Activated B cell treated with CpG ODN at 0.5 μM for 24 hours (primary cell): ENCODE measurements around the gene MAN2B1. TPM values are rescaled to one million over a fixed set of nuclear protein-coding genes. Genes with fewer than 3 reads are reported as not detected.

Experiments
- ATAC-seq: fragments of 200-7000 bp; cut with Tn5 transposase; one replicate; pipeline ENCODE4 v1.10.0; 2021; ENCODE audit warnings: low read depth, mild to moderate bottlenecking, moderate library complexity
- CTCF ChIA-PET: fragments of 350-600 bp; sonication (Branson Sonifier 250); formaldehyde crosslinking; loops from one replicate; lab custom pipeline; 2021; ENCODE audit warnings: antibody characterized with exemption; lab: Charles Lee
- POLR2A ChIA-PET: fragments of 350-600 bp; sonication (Branson Sonifier 250); formaldehyde crosslinking; loops from one replicate; lab custom pipeline; 2021; ENCODE audit warnings: antibody characterized with exemption; lab: Charles Lee
- DNase-seq: peaks from one replicate; pipeline ENCODE4 v3.0.0; 2022
- H3K27ac Mint-ChIP-seq: one replicate; pipeline ENCODE4 v1.8.0; 2020; ENCODE audit warnings: mixed read lengths
- H3K27me3 Mint-ChIP-seq: one replicate; pipeline ENCODE4 v1.8.0; 2021; ENCODE audit warnings: mixed read lengths
- H3K36me3 Mint-ChIP-seq: one replicate; pipeline ENCODE4 v1.8.0; 2021; ENCODE audit warnings: low read depth, mixed read lengths
- H3K4me1 Mint-ChIP-seq: one replicate; pipeline ENCODE4 v1.8.0; 2021; ENCODE audit warnings: mixed read lengths
- H3K4me3 Mint-ChIP-seq: one replicate; pipeline ENCODE4 v1.8.0; 2020; ENCODE audit warnings: mild to moderate bottlenecking, mixed read lengths
- H3K9me3 Mint-ChIP-seq: one replicate; pipeline ENCODE4 v1.8.0; 2020; ENCODE audit warnings: mixed read lengths
- intact Hi-C: fragments of 100-400 bp; cut with micrococcal nuclease; formaldehyde crosslinking; loops from one replicate; pipeline ENCODE4 v1.15.1; 2024
- total RNA-seq: library from RNA; stranded (reverse); gene quantifications from 2 replicates; pipeline ENCODE4 v1.2.3, GENCODE V29; 2022
- TF ChIP-seq, protein P1 (sequence below): fragments of 200-600 bp; IDR thresholded peaks from one replicate; pipeline ENCODE4 v1.8.0; 2022; ENCODE audit warnings: antibody characterized with exemption, mild to moderate bottlenecking

The MAN2B1 gene
- total RNA-seq, 1 donor from 2014 or later = 291 TPM

DNA sequence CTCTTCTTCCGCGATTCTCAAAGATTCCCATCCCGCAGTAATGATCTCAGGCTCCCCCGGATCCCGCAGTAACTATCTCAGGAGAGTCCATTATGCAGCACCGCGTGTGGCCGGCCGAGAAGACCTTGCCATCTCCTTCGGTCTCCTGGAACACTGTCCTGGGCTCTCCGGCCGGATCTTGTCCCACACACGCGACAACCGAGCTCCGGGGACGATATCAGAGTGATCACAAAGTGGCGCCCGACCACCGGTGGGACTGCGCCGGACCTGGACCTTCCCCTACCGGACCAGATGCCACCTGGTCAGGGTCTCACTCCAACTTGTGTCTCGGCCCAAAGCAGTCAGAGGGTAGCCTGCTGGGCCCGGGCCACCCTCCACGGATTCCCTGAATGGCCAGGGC is 24.0 kb downstream of the MAN2B1 start:
- H3K36me3 Mint-ChIP-seq = peaks cover 30% of the 10 kb centered on the region
- intact Hi-C loops = no loop called here
- CTCF ChIA-PET = interaction anchor here (1.5 kb wide), 1 partner anchor 23 kb away, joined by 3 read pairs; no protein-coding TSS in a partner anchor
- ATAC-seq (no peak), DNase-seq (no peak)
- peaks cover 15% of the 10 kb centered on the region for H3K4me1 Mint-ChIP-seq
- H3K27me3 Mint-ChIP-seq = no peaks in the 10 kb centered on the region
- H3K27ac Mint-ChIP-seq = no peak overlapping the region
- no peak overlapping the region for H3K4me3 Mint-ChIP-seq
- POLR2A ChIA-PET = no interaction called here
- H3K9me3 Mint-ChIP-seq = no peaks in the 10 kb centered on the region
- TF ChIP-seq, protein P1, sequence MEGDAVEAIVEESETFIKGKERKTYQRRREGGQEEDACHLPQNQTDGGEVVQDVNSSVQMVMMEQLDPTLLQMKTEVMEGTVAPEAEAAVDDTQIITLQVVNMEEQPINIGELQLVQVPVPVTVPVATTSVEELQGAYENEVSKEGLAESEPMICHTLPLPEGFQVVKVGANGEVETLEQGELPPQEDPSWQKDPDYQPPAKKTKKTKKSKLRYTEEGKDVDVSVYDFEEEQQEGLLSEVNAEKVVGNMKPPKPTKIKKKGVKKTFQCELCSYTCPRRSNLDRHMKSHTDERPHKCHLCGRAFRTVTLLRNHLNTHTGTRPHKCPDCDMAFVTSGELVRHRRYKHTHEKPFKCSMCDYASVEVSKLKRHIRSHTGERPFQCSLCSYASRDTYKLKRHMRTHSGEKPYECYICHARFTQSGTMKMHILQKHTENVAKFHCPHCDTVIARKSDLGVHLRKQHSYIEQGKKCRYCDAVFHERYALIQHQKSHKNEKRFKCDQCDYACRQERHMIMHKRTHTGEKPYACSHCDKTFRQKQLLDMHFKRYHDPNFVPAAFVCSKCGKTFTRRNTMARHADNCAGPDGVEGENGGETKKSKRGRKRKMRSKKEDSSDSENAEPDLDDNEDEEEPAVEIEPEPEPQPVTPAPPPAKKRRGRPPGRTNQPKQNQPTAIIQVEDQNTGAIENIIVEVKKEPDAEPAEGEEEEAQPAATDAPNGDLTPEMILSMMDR = no peak

- H3K27ac Mint-ChIP-seq = peak overlapping the region; percentile 2
- H3K9me3 Mint-ChIP-seq = no peaks in the 10 kb centered on the region
- ChIA-PET CTCF (interaction anchor here (1.5 kb wide), 1 partner anchor 24 kb away, joined by 3 read pairs; no protein-coding TSS in a partner anchor), POLR2A (interaction anchor here (0.7 kb wide), 1 partner anchor 41 kb away, joined by 3 read pairs; no protein-coding TSS in a partner anchor)
- H3K4me3 Mint-ChIP-seq = no peak overlapping the region
- no peaks in the 10 kb centered on the region for H3K27me3 Mint-ChIP-seq
- H3K4me1 Mint-ChIP-seq = peaks cover 18% of the 10 kb centered on the region
- ATAC-seq = no peak
- intact Hi-C loops = loop anchor here (2.0 kb wide), 1 partner anchor 29 kb away; no protein-coding TSS in a partner anchor
- H3K36me3 Mint-ChIP-seq = peaks cover 23% of the 10 kb centered on the region
- DNase-seq = no peak
- TF ChIP-seq, protein P1 = no peak
Measured at GRCh38 chr19:12641456-12641855, 25.1 kb downstream of the MAN2B1 start.

DNA sequence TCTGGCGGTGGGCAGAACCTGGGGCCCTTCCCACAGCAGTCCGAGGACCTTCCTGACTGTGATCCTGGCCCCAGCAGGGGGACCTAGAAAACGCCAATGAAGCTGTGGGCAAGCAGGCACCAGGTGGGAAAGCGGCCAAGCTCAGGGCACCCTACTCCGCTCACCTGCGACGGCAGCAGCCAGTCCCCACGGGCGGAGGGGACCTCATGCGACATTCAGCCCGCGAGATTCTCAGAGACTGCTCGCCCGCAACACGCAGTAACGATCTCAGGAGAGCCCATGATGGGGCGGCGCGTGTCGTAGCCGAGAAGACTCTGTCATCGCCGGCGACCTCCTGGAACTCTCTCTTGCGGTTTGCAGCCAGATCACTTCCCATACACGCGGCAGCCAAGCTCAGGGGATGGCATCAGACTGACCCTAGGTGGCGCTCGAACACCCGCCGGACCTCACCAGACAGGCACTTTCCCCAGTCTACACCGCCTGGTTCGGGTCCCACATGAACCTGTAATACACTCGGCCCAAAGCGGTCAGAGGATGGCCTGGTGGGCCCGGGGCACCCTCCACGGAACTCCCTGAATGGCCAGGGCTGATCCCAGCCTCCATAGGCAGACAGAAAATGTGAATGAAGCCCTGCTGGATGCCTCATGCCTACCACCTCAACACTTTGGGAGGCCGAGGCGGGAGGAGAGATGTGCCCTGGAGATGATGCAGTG is 26.5 kb downstream of the MAN2B1 start:
- CTCF ChIA-PET = interaction anchor here (0.5 to 2.0 kb wide), 15 partner anchors 9 to 208 kb away, joined by 3 to 15 read pairs (median 4); partner anchors contain the start of genes MAN2B1, WDR83, ZNF490 and ZNF791
- DNase-seq (peak; percentile 75), ATAC-seq (peak; percentile 95)
- no peaks in the 10 kb centered on the region for H3K27me3 Mint-ChIP-seq
- peaks cover 18% of the 10 kb centered on the region for H3K36me3 Mint-ChIP-seq
- H3K27ac Mint-ChIP-seq = peak overlapping the region; percentile 46
- TF ChIP-seq, protein P1 = no peak
- POLR2A ChIA-PET = interaction anchor here (0.5 to 1.5 kb wide), 17 partner anchors 9 to 1043 kb away, joined by 3 to 18 read pairs (median 5); partner anchors contain the start of genes DHPS, MAN2B1, WDR83 and ZNF490
- intact Hi-C loops = loop anchor here (1.0 to 2.0 kb wide), 4 partner anchors 25 to 76 kb away; no protein-coding TSS in a partner anchor
- H3K4me3 Mint-ChIP-seq = peak overlapping the region; percentile 79
- peaks cover 23% of the 10 kb centered on the region for H3K4me1 Mint-ChIP-seq
- no peaks in the 10 kb centered on the region for H3K9me3 Mint-ChIP-seq

DNA sequence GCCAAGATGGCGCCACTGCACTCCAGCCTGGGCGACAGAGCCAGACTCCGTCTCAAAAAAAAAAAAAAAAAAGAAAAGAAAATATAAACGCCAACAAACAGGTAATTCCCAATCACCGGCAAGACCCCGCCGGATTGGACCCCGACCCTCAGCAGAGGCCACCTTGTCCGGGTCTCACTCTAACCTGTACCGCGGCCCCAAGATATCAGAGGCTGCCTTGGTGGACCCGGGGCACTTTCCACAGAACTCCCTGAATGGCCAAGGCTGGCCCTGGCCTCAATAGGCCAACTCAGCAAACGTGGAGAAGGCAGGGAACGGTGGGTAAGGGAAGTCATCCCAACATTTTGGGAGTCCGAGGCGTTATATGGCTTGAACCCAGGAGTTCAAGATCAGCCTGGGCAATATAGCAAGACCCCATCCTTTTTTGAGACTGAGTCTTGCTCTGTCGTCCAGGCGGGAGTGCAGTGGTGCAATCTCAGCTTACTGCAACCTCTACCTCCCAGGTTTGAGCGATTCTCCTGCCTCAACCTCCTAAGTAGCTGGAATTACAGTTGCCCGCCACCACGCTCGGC is 27.8 kb downstream of the MAN2B1 start:
- CTCF ChIA-PET = interaction anchor here (1.7 to 2.0 kb wide), 2 partner anchors 34 to 75 kb away, joined by 9 to 15 read pairs; no protein-coding TSS in a partner anchor
- H3K4me3 Mint-ChIP-seq = no peak overlapping the region
- peaks cover 11% of the 10 kb centered on the region for H3K36me3 Mint-ChIP-seq
- no peaks in the 10 kb centered on the region for H3K27me3 Mint-ChIP-seq
- H3K4me1 Mint-ChIP-seq = peaks cover 24% of the 10 kb centered on the region
- TF ChIP-seq, protein P1 = no peak
- no peaks in the 10 kb centered on the region for H3K9me3 Mint-ChIP-seq
- no peak for ATAC-seq
- no peak overlapping the region for H3K27ac Mint-ChIP-seq
- intact Hi-C loops = no loop called here
- no peak for DNase-seq
- POLR2A ChIA-PET = interaction anchor here (0.7 kb wide), 1 partner anchor 22 kb away, joined by 3 read pairs; no protein-coding TSS in a partner anchor

- DNase-seq (no peak), ATAC-seq (no peak)
- Mint-ChIP-seq H3K9me3 (no peaks in the 10 kb centered on the region), H3K27me3 (no peaks in the 10 kb centered on the region), H3K27ac (no peak overlapping the region), H3K4me1 (peaks cover 28% of the 10 kb centered on the region), H3K36me3 (peaks cover 16% of the 10 kb centered on the region), H3K4me3 (no peak overlapping the region)
- ChIA-PET POLR2A (interaction anchor here (1.0 kb wide), 1 partner anchor 37 kb away, joined by 7 read pairs; no protein-coding TSS in a partner anchor), CTCF (no interaction called here)
- intact Hi-C loops = no loop called here
- TF ChIP-seq, protein P1 = no peak
Measured at GRCh38 chr19:12636631-12637030, 29.9 kb downstream of the MAN2B1 start.
